Measurements from ENCODE around the gene LENG8. TPM values are rescaled to one million over a fixed set of nuclear protein-coding genes. Genes with fewer than 3 reads are reported as not detected.

The LENG8 gene
- polyA plus RNA-seq, 1 donor = 248 TPM

- Histone ChIP-seq H3K27me3 (ENCODE audit: control insufficient read depth, insufficient read depth, low read length) (peaks cover 35% of the 10 kb centered on the region), H3K4me3 (ENCODE audit: low read length) (peak within 1 kb of the TSS; percentile 31)
Measured at GRCh38 chr19:54415208-54415900, 33.6 kb upstream of the LENG8 start, which contains the start of gene TTYH1. TSS of gene TTYH1 (plus strand) at chr19:54415464. CDS start at chr19:54415553, 89 bp downstream.

DNA sequence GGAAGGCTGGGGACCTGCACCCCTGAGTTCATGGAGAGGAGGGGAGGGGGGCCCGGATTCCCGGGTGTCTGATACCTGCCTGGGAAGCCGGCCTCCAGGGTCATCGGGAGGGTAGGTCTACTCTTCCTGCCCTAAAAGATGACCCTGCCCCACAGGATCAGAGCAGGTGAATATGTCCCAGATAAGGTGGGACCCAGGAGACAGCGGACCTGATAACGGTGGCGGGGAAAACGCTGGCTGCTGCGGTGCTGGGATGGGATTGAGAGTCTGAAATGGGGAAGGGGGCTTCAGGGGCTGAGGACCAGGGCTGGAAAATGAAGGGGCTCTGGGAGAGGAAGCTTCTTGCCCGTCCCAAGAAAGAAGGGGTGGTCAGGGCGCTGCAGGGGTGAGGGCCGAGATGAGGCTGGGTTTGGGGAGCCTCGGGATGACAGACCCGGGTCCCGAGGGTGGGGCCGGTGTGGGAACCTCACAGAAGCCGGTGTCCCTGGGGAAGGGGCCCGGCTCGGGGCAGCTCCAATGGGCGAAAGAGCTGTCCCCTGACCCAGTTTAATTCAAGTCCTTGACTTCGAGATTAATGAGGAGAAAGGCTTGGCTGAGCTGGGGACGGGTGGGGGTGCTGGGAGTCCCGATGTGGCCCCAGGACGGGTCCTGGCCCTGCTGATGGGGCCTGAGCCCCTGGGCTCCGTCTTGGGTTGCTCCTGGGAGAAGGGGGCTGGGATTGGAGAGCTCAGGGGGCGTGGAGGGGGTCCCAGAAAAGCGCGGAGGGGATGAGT, 32.9 kb upstream of the LENG8 start:
- H3K9me3 ChIP-seq (ENCODE audit: control insufficient read depth, low read depth, low read length) = no peaks in the 10 kb centered on the region
- H3K4me1 ChIP-seq (ENCODE audit: control insufficient read depth, insufficient read depth, low read length) = peaks cover 13% of the 10 kb centered on the region
- WGBS (ENCODE audit: insufficient coverage, low lambda C conversion rate) = no CpG with 5 or more reads among the region's 28 CpGs
- peak overlapping the region; percentile 31 for H3K4me3 ChIP-seq (ENCODE audit: low read length)
- no peaks in the 10 kb centered on the region for H3K36me3 ChIP-seq (ENCODE audit: control insufficient read depth, insufficient read depth, low read length)
- peaks cover 40% of the 10 kb centered on the region for H3K27me3 ChIP-seq (ENCODE audit: control insufficient read depth, insufficient read depth, low read length)
- H3K27ac ChIP-seq (ENCODE audit: low read length) = no peak overlapping the region
- no peak for DNase-seq

More at GRCh38 chr19:54415208-54415900, 33.6 kb upstream of the LENG8 start, which contains the start of gene TTYH1:
- WGBS (ENCODE audit: insufficient coverage, low lambda C conversion rate) = no CpG with 5 or more reads among the region's 68 CpGs
- Histone ChIP-seq H3K9me3 (ENCODE audit: control insufficient read depth, low read depth, low read length) (no peaks in the 10 kb centered on the region), H3K36me3 (ENCODE audit: control insufficient read depth, insufficient read depth, low read length) (no peaks in the 10 kb centered on the region), H3K4me1 (ENCODE audit: control insufficient read depth, insufficient read depth, low read length) (peaks cover 11% of the 10 kb centered on the region), H3K27ac (ENCODE audit: low read length) (no peak within 1 kb of the TSS)
- DNase-seq = no peak

DNA sequence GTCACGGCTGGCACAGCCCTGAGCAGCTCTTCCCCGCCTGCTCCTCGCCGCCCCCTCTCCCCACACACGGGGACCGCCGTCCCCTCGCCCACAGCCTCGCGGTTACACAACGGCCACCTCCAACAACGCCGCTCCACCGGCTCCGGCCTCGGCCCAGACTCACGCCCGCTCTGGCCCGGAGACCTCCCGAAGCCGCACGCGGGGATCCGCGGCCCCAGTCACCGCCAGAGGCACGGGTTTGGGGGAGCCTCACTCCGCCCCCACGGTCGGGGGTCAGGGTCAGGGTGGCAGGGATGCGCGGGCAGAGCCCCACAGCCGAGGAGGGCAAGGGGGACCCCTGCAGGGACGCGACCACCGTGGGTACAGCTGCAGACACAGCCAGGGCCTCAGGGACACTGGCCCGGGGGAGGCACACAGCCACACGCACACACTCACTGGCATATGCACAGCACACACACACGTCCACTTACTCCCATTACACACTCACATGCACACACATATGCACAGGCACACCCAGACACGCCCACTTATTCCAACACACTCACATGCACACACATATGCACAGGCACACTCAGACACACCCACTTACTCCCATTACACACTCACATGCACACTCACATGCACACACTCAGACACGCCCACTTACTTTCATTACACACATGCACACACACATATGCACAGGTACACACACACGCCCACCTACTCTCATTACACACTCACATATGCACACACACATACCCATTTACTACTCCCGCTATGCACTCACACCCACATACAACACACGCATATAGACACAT, 32.1 kb upstream of the LENG8 start:
- Histone ChIP-seq H3K9me3 (ENCODE audit: control insufficient read depth, low read depth, low read length) (no peaks in the 10 kb centered on the region), H3K4me3 (ENCODE audit: low read length) (no peak overlapping the region), H3K27ac (ENCODE audit: low read length) (no peak overlapping the region), H3K36me3 (ENCODE audit: control insufficient read depth, insufficient read depth, low read length) (no peaks in the 10 kb centered on the region), H3K27me3 (ENCODE audit: control insufficient read depth, insufficient read depth, low read length) (peaks cover 42% of the 10 kb centered on the region), H3K4me1 (ENCODE audit: control insufficient read depth, insufficient read depth, low read length) (peaks cover 13% of the 10 kb centered on the region)
- 90% methylated on average over 2 of the region's 44 CpGs for WGBS (ENCODE audit: insufficient coverage, low lambda C conversion rate)
- no peak for DNase-seq

GRCh38 chr19:54418030-54418929, 30.7 kb upstream of the LENG8 start:
- Histone ChIP-seq H3K9me3 (ENCODE audit: control insufficient read depth, low read depth, low read length) (no peaks in the 10 kb centered on the region), H3K4me1 (ENCODE audit: control insufficient read depth, insufficient read depth, low read length) (peaks cover 13% of the 10 kb centered on the region), H3K4me3 (ENCODE audit: low read length) (no peak overlapping the region), H3K36me3 (ENCODE audit: control insufficient read depth, insufficient read depth, low read length) (no peaks in the 10 kb centered on the region), H3K27me3 (ENCODE audit: control insufficient read depth, insufficient read depth, low read length) (peaks cover 43% of the 10 kb centered on the region), H3K27ac (ENCODE audit: low read length) (peak overlapping the region; percentile 33)
- WGBS (ENCODE audit: insufficient coverage, low lambda C conversion rate) = 23% methylated on average over 7 of the region's 25 CpGs
- no peak for DNase-seq

- no peaks in the 10 kb centered on the region for H3K9me3 ChIP-seq (ENCODE audit: control insufficient read depth, low read depth, low read length)
- peaks cover 13% of the 10 kb centered on the region for H3K4me1 ChIP-seq (ENCODE audit: control insufficient read depth, insufficient read depth, low read length)
- no peak overlapping the region for H3K4me3 ChIP-seq (ENCODE audit: low read length)
- WGBS (ENCODE audit: insufficient coverage, low lambda C conversion rate) = no CpG with 5 or more reads among the region's 26 CpGs
- H3K36me3 ChIP-seq (ENCODE audit: control insufficient read depth, insufficient read depth, low read length) = no peaks in the 10 kb centered on the region
- H3K27me3 ChIP-seq (ENCODE audit: control insufficient read depth, insufficient read depth, low read length) = peaks cover 43% of the 10 kb centered on the region
- H3K27ac ChIP-seq (ENCODE audit: low read length) = peak overlapping the region; percentile 40
- no peak for DNase-seq
Measured at GRCh38 chr19:54418930-54419800, 29.8 kb upstream of the LENG8 start.

GRCh38 chr19:54420068-54420382, 29.0 kb upstream of the LENG8 start:
- Histone ChIP-seq H3K36me3 (ENCODE audit: control insufficient read depth, insufficient read depth, low read length) (no peaks in the 10 kb centered on the region), H3K4me3 (ENCODE audit: low read length) (no peak overlapping the region), H3K9me3 (ENCODE audit: control insufficient read depth, low read depth, low read length) (no peaks in the 10 kb centered on the region), H3K27me3 (ENCODE audit: control insufficient read depth, insufficient read depth, low read length) (peaks cover 35% of the 10 kb centered on the region), H3K27ac (ENCODE audit: low read length) (peak overlapping the region; percentile 40), H3K4me1 (ENCODE audit: control insufficient read depth, insufficient read depth, low read length) (peaks cover 13% of the 10 kb centered on the region)
- DNase-seq = no peak
- WGBS (ENCODE audit: insufficient coverage, low lambda C conversion rate) = no CpG with 5 or more reads among the region's 10 CpGs

GRCh38 chr19:54420383-54421168, 28.4 kb upstream of the LENG8 start:
- H3K27me3 ChIP-seq (ENCODE audit: control insufficient read depth, insufficient read depth, low read length) = peaks cover 32% of the 10 kb centered on the region
- no peak overlapping the region for H3K4me3 ChIP-seq (ENCODE audit: low read length)
- H3K9me3 ChIP-seq (ENCODE audit: control insufficient read depth, low read depth, low read length) = no peaks in the 10 kb centered on the region
- DNase-seq = peak; percentile 63 to 81
- no peaks in the 10 kb centered on the region for H3K36me3 ChIP-seq (ENCODE audit: control insufficient read depth, insufficient read depth, low read length)
- peak overlapping the region; percentile 48 for H3K27ac ChIP-seq (ENCODE audit: low read length)
- H3K4me1 ChIP-seq (ENCODE audit: control insufficient read depth, insufficient read depth, low read length) = peaks cover 13% of the 10 kb centered on the region
- no CpG with 5 or more reads among the region's 37 CpGs for WGBS (ENCODE audit: insufficient coverage, low lambda C conversion rate)

DNA sequence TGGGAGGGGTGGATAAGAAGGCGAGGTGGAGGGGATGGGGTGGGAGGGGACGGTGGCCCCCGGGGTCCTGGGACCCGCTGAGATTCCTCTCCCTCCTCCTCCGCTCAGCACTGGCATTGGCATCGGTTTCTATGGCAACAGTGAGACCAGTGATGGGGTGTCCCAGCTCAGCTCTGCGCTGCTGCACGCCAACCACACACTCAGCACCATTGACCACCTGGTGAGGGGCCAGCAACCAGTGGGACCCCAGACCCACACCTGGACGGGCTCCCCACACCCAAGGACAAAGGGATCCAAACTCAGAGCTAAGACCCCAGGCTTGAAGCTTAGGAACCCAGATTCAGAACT, 27.9 kb upstream of the LENG8 start:
- DNase-seq = no peak
- peaks cover 26% of the 10 kb centered on the region for H3K27me3 ChIP-seq (ENCODE audit: control insufficient read depth, insufficient read depth, low read length)
- no peaks in the 10 kb centered on the region for H3K36me3 ChIP-seq (ENCODE audit: control insufficient read depth, insufficient read depth, low read length)
- no CpG with 5 or more reads among the region's 9 CpGs for WGBS (ENCODE audit: insufficient coverage, low lambda C conversion rate)
- H3K4me1 ChIP-seq (ENCODE audit: control insufficient read depth, insufficient read depth, low read length) = peaks cover 13% of the 10 kb centered on the region
- no peak overlapping the region for H3K4me3 ChIP-seq (ENCODE audit: low read length)
- H3K27ac ChIP-seq (ENCODE audit: low read length) = no peak overlapping the region
- H3K9me3 ChIP-seq (ENCODE audit: control insufficient read depth, low read depth, low read length) = no peaks in the 10 kb centered on the region

DNA sequence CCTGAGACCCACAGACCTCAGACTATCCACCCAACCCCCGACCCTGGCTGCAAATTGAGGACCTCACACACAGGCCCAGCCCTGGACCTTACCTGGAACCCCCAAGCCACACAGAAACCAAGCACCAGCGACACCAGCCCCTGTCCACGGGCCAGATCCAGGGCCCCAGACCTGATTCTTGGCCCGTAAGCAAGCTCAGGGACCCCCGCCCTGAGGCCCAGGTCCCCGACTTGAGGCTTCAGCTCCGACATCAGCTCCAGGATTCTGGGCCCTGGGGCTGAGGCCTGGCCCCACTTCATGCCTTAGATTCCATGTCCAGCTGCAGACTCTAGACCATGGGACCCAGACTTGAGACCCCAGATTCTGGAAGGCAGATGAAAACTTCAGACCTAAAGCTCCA, 27.5 kb upstream of the LENG8 start:
- Histone ChIP-seq H3K36me3 (ENCODE audit: control insufficient read depth, insufficient read depth, low read length) (no peaks in the 10 kb centered on the region), H3K4me1 (ENCODE audit: control insufficient read depth, insufficient read depth, low read length) (peaks cover 13% of the 10 kb centered on the region), H3K27ac (ENCODE audit: low read length) (no peak overlapping the region), H3K9me3 (ENCODE audit: control insufficient read depth, low read depth, low read length) (no peaks in the 10 kb centered on the region), H3K27me3 (ENCODE audit: control insufficient read depth, insufficient read depth, low read length) (peaks cover 26% of the 10 kb centered on the region), H3K4me3 (ENCODE audit: low read length) (no peak overlapping the region)
- no peak for DNase-seq
- no CpG with 5 or more reads among the region's 7 CpGs for WGBS (ENCODE audit: insufficient coverage, low lambda C conversion rate)
